Brain pericyte (primary cell): ENCODE results near the gene RAB33B.
"Not testable (repeated sequence)": the region's sequence is repeated elsewhere in the genome, so short reads cannot be mapped to it uniquely, and the experiment has no call there.

Experiments used
- DNase-seq: peaks from one replicate; pipeline ENCODE4 v3.0.0-alpha.2; 2012; ENCODE audit warnings: low read depth, low spot score

RAB33B gene

DNA sequence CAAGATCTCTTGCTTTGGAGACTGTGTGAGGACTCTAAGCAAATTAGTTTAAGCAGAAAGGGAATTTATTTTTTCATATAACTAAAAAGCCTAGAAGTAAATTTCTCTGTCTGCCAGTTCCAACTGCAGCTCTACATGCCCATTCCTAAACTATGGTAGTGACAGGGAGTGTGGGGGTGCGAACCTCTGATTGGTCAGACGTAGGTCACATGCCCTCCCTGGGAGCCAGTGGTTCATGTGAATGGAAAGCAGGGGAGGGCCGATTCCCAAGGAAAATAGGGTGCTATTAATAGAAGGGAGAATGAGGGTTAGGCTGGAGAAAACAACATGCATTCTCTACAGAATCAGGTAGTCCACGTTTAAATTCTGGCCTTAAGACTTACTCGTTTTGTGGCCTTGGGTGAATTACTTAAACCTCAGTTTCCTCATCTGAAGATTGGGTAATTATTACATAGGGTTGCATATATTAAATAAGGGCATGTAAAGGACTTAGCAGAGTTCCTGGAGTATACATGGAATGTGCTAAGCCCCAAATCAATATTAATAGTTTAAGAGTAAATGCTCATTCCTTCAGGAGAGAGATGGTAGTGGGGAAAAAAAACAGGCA lies 7.2 kb downstream of the RAB33B start:
- DNase-seq = no peak

DNA sequence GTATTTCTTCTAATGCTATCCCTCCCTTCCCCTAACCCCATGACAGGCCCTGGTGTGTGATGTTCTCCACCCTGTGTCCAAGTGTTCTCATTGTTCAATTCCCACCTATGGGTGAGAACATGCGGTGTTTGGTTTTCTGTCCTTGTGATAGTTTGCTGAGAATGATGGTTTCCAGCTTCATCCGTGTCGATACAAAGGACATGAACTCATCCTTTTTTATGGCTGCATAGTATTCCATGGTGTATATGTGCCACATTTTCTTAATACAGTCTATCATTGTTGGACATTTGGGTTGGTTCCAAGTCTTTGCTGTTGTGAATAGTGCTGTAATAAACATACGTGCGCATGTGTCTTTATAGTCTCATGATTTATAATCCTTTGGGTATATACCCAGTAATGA lies 10.6 kb downstream of the RAB33B start:
- not testable (repeated sequence) for DNase-seq

DNA sequence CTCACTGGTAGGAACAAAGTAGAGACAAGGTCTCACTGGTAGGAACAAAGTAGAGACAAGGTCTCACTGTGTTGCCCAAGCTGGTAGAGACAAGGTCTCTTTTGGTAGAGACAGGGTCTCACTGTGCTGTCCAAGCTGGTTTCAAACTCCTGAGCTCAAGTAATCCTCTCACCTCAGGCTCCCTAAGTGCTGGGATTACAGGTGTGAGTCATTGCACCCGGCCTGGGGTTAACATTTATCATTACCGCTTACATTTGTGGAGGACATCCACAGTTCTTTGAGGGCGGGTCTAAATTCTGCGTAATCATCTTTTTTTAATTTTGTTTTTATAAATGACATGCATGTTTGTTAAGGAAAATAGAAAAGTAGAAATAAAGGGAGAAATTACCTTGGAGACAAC lies 12.0 kb downstream of the RAB33B start:
- no peak for DNase-seq

DNA sequence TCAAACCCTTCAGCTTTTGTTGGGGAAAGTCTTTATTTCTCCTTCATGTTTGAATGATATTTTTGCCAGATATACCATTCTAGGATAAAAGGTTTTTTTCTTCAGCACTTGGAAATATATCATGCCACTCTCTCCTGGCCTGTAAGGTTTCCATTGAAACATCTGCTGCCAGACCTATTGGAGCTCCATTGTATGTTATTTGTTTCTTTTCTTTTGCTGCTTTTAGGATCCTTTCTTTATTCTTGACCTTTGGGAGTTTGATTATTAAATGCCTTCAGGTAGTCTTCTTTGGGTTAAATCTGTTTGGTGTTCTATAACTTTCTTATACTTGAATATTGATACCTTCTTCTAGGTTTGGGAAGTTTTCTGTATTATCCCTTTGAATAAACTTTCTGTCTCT lies 14.8 kb downstream of the RAB33B start:
- not testable (repeated sequence) for DNase-seq

DNA sequence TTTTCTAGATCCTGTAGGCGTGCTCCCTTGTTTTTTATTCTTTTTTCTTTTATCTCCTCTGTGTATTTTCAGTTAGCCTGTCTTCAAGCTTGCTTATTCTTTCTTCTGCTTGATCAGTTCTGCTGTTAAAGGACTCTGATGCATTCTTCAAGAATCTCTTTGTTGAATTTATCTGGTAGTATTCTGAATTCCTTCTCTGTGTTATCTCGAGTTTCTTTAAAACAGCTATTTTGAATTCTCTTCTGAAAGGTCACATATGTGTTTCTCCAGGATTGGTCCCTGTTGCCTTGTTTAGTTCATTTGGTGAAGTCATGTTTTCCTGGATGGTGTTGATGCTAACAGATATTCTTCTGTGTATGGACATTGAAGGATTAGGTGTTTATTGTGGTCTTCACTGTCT lies 15.3 kb downstream of the RAB33B start:
- no peak for DNase-seq

DNA sequence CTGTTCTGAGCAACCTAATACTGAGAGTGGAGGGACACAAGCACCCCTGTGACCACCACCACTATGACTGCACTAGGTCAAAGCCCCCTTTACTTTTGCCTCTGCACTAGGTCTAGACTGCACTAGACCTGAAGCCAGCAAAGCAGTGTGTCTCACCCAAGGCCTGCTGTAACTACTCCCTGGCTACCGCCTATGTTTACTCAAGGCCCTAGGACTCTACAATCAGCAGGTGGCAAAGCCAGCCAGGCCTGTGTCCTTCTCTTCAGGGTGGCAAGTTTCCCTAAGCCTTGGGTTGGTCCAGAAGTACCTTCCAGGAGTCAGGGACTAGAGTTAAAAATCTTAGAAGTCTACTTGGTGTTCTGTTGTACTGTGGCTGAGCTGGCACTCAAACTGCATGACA lies 15.9 kb downstream of the RAB33B start:
- DNase-seq = no peak

DNA sequence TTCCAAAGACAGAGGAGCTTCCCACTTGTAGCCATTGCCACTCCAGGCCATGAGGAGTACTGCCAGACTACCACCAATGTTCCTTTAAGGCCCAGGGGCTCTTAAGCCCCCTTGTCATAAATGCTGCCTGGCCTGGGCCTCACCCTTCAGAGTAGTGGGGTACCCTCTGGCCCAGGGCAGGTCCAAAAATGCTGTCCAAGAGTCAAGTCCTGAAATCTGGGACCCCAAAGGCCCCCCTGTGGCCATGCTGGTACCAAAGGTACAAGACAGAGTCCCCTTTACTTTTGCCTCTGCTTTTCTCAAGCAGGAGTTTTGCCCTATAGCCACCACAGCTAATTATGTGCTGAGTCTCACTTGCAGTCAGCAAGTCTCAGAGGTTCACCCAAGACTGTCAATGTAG lies 16.4 kb downstream of the RAB33B start:
- DNase-seq = no peak

DNA sequence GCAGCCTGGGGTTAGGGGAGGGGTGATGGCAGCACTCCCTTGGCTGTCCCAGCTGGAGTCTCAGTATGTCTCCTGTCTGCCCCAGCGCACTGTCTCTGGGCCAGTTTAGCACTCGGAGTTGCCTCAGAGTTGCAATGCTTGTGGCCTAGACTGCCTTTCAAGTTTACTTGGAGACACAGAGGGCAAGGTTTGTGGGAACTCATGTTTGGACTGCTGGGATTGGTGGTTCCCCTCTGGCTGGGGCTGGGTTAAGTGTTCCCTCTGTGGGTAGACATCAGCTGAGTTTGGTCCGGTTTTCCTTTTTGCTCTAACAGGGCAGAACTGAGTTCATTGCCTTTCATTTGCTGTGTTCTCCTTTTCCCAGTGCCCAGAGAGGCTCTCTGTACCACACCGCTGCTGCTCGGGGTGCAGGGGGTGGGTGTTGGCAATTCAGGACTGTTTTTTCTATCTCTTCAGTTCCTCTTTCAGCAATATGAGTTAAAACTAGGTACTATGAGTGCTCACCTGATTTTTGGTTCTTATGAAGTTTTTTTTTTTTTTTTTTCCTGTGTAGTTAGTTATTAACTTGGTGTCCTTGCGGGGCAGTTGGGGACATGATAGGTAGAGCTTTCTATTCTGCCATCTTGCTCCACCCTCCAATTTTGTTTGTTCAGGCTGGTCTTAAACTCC lies 17.2 kb downstream of the RAB33B start:
- DNase-seq = no peak

DNA sequence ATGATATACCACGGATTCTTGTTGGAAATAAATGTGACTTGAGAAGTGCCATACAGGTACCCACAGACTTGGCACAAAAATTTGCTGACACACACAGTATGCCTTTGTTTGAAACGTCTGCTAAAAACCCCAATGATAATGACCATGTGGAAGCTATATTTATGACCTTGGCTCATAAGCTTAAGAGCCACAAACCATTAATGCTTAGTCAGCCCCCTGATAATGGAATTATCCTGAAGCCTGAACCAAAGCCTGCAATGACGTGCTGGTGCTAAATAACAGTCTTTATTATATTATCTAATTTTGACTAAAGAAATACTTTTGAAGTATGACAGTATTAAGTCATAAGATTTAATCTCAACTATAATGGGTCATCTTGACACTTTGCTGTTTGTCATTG lies 18.9 kb downstream of the RAB33B start:
- DNase-seq = no peak

DNA sequence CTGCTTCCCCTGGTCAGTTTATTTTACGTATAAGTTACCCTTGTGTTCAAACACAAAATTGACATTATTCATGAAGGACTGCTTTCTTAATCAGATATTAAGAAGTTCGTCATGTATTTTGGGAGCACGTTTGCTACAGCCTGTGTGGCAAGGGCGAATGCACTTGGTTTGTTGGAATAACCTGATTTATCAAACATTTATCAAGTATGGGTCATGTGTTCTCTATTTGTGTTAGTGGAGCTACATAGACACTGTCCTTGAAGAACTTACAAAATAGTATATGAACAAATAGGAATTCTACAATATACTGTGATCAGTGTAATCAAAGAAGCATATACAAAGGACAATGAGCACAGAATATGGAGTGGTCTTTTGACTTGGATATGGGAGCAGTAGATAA lies 22.4 kb downstream of the RAB33B start:
- no peak for DNase-seq

DNA sequence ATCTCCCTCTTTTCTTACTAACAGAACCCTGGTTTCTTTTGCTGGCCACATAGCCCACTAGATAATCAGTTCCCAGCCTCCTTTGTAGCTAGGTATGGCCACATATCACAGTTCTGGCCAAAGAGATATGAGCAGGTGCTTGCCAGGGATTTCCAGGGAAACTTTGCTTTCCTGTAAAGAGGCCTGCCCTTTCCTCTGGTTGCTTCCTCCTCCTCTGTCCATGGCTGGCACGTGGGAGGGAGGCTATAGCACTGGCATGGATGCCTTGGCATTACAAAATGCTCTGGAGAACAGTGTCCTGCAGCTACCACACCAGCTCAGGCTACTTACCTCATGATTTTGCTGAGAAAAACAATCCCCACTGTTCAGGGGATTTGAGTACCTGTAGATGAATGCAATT lies 27.5 kb downstream of the RAB33B start:
- DNase-seq = no peak

DNA sequence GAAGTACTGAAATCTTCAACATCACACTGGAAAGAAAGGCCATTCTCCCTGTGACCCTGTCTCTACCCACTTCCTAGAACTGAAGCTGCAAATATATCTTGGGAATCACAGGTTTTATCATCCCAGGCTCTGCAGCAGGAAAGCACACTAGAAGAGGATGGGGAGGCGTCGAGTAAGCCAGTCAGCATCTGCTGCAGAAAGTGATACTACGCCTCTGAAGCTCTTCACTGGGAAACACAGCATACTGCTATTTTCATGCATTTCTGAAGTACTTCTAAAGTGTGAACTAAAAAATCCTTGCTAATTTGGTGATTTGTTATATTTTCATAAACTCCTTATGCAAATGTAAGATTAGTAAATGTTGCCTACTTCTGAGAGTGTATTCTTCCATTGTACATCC lies 29.1 kb downstream of the RAB33B start:
- no peak for DNase-seq

DNA sequence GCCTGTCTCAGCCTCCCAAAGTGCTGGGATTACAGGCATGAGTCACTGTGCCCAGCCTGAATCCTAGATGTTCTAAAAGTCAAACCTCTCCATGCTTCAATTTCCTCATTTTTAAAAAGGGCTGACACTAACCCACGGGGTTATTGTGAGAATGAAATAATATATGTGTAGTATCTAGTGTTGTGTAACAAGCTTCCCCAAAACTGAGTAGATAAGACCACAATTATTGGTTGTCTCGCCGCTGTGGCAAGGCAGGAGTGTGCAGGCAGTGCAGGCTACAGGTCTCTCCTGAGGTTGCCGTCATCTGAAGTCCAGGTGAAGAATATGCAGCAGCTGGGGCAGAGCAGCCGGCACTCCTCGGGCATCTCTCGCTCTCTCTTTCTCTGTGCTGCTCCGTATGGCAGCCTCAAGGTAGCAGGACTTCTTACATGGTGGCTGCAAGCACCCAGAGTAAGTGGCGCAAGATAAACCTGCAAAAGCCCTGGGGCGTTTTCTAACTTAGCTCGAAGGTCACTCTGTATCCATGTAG lies 30.9 kb downstream of the RAB33B start:
- no peak for DNase-seq

DNA sequence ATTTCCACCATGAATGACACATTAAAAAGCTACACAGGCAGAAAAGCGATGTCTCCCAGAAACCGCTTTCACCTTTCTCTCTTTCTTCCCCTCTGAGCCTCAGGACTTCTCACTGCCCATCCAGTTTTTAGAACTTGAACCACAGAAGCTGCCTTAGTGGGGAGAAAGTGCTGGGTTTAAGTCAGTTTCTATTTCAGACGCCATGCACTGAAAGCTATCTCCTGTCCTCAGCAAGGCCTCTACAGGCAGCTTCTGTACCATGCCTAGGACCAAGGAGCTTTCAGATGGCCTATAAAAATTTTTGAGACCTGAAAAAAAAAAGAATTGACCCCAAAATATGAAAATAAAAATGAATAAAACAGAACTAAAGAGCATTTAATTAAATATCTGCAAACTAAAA lies 34.5 kb downstream of the RAB33B start:
- no peak for DNase-seq

DNA sequence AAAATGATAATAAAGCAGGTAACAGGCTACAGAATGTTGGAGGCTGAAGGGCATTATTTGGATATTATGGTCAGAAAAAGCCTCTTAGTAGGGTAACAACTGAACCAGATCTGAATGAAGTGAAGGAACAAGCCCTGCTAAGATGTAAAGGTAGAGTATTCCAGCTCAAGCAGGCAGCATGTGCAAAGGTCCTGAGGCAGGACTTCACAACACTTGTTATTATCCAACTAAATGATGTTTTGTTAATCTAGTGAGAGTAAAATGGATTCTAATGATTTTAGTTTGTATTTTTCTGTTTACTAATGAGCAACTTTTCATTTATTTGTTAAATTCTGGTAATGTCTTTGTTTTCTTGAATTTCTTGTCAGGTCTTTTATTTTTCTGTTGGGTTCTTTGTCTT lies 35.7 kb downstream of the RAB33B start:
- DNase-seq = no peak

DNA sequence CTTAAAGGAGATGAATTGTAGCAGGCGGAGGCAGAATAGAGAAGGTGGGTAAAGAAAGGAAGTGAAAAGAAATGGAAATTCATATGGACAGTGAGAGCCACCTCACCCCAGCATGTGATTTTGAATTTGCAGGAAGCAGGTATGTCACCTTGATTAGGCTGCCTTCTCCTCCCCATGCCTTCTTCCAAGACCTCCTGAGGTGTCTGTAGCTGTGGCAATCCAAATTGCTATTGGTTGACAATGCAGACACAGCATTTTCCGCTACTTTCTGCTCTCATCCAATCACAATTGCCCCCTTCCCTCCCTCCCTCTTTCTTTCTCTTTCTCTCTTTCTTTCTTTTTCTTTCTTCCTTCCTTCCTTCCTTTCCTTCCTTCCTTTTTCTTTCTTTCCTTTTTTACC lies 38.5 kb downstream of the RAB33B start:
- DNase-seq = no peak

DNA sequence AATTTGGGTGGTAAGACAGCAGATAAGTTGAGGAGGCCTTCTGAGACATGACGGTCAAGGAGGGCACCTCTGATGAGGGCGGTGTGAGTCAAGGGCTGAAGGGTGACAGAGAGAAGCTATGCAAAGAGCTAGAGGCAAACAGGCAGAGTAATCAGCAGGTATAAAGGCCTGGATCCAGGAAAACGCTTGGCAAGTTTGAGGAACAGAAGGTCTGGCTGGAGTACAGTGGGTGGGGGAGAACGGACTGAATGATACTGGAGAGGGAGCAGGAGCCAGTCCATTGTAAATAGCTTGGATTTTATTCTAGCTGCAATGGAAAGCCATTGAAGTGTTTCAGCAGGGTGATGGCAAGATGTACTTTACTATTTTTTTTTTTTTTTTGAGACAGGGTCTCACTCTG lies 39.3 kb downstream of the RAB33B start:
- no peak for DNase-seq

DNA sequence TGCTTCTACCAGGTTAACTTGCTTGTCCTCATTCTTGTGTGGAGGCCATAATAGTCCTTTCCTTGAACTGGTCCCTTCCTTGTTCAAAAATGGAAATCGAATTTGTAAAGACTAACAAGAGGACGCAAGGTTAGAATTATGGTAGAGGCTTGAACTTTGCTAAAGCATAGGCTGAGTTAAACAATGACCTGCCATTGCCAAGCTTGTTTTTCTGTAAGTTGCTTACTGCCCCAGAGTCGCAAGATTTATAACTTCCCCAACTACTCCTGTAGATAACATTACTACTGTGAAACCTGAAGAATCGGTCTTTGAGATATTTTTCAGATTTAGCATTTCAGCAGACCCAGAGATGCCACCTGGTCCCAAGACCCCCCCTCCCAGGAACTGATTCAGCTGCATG lies 45.3 kb downstream of the RAB33B start:
- DNase-seq = no peak

DNA sequence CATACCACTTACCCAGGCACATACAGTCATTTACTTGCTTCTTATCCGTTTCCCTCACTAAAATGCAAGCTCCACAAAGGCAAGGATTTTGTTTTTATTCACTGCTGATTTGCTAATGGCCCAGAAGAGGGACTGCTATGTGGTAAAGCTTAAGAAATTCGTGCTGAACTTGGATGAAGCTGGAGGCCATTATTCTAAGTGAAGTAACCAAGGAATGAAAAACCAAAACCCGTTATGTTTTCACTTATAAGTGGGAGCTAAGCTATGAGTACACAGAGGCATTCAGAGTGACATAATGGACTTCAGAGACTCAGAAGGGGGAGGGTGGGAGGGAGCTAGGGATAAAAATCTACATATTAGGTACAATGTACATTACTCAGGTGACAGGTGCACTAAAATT lies 47.2 kb downstream of the RAB33B start:
- DNase-seq = no peak

DNA sequence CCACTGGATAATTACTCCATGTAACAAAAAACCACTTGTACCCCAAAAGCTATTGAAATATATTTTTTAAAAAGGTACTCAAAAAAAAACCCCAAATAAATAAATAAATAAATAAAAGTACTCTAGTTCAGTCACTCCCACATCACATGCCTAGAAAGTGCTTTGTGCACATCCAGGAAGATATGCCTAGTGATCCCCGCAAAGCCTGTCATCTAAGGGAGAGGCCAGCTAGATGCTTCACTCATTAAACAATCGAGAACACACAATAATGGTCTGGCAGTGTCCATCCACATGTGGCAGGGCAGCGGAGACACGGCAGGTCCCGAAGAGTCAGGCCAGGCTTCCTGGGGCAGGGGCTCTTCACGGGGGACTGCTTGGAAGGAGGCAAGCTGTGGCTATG lies 47.6 kb downstream of the RAB33B start:
- DNase-seq = no peak

DNA sequence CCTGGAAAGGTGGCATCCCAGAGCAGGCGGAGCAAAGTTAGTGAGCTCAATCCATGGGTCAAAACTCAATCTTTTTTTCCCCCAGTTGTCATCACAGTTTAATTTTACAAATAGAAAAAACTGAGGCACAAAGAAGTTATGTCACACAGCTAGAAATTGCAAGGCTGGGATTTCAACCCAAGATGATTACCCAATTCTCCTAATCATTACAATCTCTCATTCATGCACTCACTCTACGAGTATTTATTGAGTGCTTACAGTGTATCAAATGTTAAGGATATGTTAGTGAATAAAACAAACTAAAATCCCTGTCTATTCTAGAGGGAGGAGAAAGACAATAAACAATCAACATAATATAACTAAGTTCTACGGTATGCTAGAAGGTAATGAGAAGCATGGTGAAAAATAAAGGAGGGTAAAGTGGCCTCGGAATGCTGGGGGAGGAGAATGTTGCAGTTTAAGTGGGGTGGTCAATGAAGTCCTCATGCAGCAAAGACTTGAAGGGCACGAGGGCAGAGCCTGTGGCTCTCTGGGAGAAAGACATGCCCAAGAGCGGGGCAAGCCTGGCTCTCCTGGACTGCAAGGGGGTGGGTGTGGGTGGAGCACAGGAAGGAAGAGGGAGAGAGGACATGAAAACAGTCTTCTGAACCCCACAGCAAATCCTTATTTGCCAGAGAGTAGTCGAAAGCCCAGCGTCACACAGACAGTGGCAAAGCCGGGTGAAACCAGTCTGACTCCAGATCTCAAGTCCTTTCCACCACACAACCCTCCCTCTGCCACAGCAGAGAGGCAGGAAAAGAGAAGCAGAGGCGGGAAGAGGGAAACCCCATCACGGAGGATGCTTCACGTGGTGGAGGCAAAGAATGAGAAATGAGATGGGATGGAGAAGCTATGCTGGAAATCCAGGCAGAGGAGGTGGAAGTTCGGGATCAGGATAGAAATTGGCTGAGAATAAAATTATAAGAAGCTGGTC lies 48.3 kb downstream of the RAB33B start:
- DNase-seq = no peak

DNA sequence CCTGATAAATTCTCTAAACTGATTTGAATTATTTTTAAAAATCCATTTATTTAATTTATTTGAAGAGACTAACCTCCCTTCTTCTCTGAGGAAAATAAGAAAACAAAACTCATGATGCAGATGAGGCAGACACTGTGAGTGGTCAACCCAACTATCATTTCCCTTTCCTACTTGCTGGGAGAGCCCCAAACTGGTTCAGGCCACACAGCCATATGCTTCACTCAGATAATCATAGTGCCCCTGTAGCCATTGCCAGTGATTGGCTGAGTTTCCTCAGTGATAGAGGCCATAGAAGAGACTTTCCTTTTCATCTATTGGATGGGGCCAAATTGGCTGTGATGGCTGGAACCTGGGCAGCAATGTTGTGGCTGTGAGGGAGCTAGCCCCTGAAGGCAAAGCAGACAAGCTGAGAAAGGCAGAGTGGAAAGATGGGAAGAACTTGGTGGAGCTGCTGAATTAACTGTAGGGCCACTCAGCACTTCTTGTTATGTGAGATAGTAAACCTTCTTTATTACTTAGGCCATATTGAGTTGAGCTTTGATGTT lies 49.8 kb downstream of the RAB33B start:
- DNase-seq = no peak
